Liver (tissue), 3 donors: ENCODE measurements around the gene CAPZB.

Source experiments
- GABPA ChIP-seq, 2 donors: IDR thresholded peaks in 1 of 2; conservative IDR thresholded peaks in 1 of 2; 2 replicates each; pipeline ENCODE4 v1.6.1; 2016; ENCODE audit warnings: antibody characterized with exemption in 2 of 2, mild to moderate bottlenecking in 1 of 2, moderate library complexity in 1 of 2
- SP1 ChIP-seq: IDR thresholded peaks from 2 replicates; pipeline ENCODE4 v1.6.1; 2018; ENCODE audit warnings: antibody characterized with exemption, mild to moderate bottlenecking
- YY1 ChIP-seq: IDR thresholded peaks from 2 replicates; pipeline ENCODE4 v1.6.1; 2016; ENCODE audit warnings: antibody characterized with exemption, mild to moderate bottlenecking
- TF ChIP-seq, protein P1 (sequence below): fragments of 150-350 bp; IDR thresholded peaks from 2 replicates; pipeline ENCODE4 v1.5.1; 2017; ENCODE audit warnings: improper control_type of control experiment, low read depth, low read length; ENCODE audit not compliant: missing input control
- TF ChIP-seq, protein P2 (sequence below): IDR thresholded peaks from 2 replicates; pipeline ENCODE4 v1.6.1; 2016; ENCODE audit warnings: antibody characterized with exemption, mild to moderate bottlenecking
- donor health status: healthy.
- donor health status: healthy.

DNA sequence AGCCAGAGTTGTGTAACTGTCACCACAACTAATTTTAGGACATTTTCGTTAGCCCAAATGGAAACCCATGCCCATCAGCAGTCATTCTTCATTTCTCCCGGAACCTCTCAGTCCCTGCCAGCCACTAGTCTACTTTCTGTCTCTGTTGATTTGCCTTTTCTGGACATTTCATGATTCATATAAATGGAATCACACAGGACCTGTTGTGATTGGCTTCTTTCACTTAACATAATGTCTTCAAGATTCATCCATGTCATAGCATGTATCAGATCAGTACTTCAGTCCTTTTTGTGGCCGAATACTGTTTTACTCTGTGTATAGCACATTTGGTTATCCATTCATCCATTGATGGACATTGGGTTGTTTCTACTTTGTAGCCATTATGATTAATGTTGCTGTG is 166.1 kb downstream of the CAPZB start:
- TF ChIP-seq, protein P1, sequence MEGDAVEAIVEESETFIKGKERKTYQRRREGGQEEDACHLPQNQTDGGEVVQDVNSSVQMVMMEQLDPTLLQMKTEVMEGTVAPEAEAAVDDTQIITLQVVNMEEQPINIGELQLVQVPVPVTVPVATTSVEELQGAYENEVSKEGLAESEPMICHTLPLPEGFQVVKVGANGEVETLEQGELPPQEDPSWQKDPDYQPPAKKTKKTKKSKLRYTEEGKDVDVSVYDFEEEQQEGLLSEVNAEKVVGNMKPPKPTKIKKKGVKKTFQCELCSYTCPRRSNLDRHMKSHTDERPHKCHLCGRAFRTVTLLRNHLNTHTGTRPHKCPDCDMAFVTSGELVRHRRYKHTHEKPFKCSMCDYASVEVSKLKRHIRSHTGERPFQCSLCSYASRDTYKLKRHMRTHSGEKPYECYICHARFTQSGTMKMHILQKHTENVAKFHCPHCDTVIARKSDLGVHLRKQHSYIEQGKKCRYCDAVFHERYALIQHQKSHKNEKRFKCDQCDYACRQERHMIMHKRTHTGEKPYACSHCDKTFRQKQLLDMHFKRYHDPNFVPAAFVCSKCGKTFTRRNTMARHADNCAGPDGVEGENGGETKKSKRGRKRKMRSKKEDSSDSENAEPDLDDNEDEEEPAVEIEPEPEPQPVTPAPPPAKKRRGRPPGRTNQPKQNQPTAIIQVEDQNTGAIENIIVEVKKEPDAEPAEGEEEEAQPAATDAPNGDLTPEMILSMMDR = no peak
- TF ChIP-seq YY1 (no peak), GABPA (IDR thresholded peaks at IDR 0.05 in 1 of 2, conservative IDR thresholded peaks at IDR 0.05 in 1 of 2) (no peak), SP1 (no peak)
- TF ChIP-seq, protein P2, sequence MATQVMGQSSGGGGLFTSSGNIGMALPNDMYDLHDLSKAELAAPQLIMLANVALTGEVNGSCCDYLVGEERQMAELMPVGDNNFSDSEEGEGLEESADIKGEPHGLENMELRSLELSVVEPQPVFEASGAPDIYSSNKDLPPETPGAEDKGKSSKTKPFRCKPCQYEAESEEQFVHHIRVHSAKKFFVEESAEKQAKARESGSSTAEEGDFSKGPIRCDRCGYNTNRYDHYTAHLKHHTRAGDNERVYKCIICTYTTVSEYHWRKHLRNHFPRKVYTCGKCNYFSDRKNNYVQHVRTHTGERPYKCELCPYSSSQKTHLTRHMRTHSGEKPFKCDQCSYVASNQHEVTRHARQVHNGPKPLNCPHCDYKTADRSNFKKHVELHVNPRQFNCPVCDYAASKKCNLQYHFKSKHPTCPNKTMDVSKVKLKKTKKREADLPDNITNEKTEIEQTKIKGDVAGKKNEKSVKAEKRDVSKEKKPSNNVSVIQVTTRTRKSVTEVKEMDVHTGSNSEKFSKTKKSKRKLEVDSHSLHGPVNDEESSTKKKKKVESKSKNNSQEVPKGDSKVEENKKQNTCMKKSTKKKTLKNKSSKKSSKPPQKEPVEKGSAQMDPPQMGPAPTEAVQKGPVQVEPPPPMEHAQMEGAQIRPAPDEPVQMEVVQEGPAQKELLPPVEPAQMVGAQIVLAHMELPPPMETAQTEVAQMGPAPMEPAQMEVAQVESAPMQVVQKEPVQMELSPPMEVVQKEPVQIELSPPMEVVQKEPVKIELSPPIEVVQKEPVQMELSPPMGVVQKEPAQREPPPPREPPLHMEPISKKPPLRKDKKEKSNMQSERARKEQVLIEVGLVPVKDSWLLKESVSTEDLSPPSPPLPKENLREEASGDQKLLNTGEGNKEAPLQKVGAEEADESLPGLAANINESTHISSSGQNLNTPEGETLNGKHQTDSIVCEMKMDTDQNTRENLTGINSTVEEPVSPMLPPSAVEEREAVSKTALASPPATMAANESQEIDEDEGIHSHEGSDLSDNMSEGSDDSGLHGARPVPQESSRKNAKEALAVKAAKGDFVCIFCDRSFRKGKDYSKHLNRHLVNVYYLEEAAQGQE = no peak
